ENCODE measurements around the gene AMPD2. TPM values are rescaled to one million over a fixed set of nuclear protein-coding genes. Genes with fewer than 3 reads are reported as not detected.

Gene AMPD2
- total RNA-seq, 3 donors from 2014 or later (not counting 1 experiment from before 2014, with no cell fraction given) = 200 to 271 (median 243) TPM

DNA sequence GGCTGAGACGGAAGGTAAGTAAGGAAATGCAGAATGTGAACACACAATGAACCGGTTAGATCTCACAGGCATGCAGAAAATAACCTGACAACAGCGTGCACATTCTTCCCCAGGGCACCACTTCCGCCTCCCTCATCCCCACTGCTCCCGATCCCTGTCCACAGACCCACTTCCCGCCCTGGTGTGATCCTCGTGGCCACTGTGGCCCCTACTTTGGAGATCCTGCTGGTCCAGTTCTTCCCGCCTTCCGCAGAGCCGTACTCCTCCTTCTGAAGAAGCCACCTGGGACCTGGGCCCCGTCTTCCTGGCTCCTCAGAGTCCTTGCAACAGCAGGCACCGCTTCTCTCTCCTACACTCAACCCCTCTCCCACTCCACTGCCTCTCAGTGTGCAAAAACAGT is 34.9 kb downstream of the AMPD2 start:
- H3K4me1 Mint-ChIP-seq = peaks cover 16 to 27% of the 10 kb centered on the region in 2 donors
- no peak overlapping the region for H3K27ac Mint-ChIP-seq
- Histone ChIP-seq H3K27me3 (ENCODE audit: control insufficient read depth, insufficient read depth, low read length) (no peaks in the 10 kb centered on the region), H3K9me3 (ENCODE audit: control insufficient read depth, insufficient read depth, low read length) (no peaks in the 10 kb centered on the region), H3K36me3 (ENCODE audit: control insufficient read depth, insufficient read depth, low read length) (peaks cover 3% of the 10 kb centered on the region), H3K4me3 (ENCODE audit: low read length) (no peak overlapping the region), H3K4me1 (ENCODE audit: control insufficient read depth, insufficient read depth, low read length) (peaks cover 23% of the 10 kb centered on the region), H3K27ac (ENCODE audit: low read length) (no peak overlapping the region)
- H3K9me3 Mint-ChIP-seq = no peaks in the 10 kb centered on the region
- WGBS (ENCODE audit: insufficient coverage) = 89% methylated on average over 12 of the region's 12 CpGs
- no peaks in the 10 kb centered on the region for H3K36me3 Mint-ChIP-seq
- H3K4me3 Mint-ChIP-seq = no peak overlapping the region
- no peak for ATAC-seq
- intact Hi-C loops (cut with micrococcal nuclease) = no loop called here
- peak in 1 of 2 donors; percentile 1 for DNase-seq
- peaks cover 11 to 25% of the 10 kb centered on the region in 2 donors for H3K27me3 Mint-ChIP-seq (ENCODE audit: low read depth in 2 of 2)
- TF ChIP-seq, protein P1, sequence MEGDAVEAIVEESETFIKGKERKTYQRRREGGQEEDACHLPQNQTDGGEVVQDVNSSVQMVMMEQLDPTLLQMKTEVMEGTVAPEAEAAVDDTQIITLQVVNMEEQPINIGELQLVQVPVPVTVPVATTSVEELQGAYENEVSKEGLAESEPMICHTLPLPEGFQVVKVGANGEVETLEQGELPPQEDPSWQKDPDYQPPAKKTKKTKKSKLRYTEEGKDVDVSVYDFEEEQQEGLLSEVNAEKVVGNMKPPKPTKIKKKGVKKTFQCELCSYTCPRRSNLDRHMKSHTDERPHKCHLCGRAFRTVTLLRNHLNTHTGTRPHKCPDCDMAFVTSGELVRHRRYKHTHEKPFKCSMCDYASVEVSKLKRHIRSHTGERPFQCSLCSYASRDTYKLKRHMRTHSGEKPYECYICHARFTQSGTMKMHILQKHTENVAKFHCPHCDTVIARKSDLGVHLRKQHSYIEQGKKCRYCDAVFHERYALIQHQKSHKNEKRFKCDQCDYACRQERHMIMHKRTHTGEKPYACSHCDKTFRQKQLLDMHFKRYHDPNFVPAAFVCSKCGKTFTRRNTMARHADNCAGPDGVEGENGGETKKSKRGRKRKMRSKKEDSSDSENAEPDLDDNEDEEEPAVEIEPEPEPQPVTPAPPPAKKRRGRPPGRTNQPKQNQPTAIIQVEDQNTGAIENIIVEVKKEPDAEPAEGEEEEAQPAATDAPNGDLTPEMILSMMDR (IDR thresholded peaks at IDR 0.05) = no peak

DNA sequence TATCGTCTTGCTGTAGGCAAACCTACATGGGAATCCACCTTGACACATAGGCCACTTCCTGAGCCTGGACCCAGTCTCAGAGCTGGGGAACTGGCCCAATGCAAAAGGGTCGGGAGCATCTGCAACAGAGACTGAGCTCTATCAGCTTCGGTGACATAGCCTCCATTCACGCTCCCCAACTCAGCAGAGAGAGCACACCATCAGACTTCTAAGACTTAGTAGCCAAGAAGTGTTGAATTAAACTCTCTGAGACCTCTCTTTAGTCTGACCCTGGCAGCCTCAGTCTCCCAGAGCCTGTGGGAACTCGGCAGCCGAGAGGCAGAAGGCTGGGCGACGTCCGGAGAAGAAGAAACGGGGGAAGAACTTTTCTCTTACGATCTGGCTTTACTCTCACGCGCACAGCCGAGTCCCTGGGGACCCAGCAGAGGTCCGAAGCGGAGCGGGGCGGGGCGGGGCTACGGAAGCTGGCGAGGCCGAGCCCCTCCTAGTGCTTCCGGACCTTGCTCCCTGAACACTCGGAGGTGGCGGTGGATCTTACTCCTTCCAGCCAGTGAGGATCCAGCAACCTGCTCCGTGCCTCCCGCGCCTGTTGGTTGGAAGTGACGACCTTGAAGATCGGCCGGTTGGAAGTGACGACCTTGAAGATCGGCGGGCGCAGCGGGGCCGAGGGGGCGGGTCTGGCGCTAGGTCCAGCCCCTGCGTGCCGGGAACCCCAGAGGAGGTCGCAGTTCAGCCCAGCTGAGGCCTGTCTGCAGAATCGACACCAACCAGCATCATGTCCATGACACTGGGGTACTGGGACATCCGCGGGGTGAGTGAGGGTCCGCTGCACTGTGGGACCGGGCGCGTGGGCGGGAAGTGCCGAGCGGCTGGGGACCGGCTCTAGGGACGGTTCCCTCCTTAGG is 36.2 kb downstream of the AMPD2 start, which contains the start of gene GSTM4:
GSTM4 (plus strand) TSS at position 485 of the 905 bp plus-strand sequence; CDS start at position 776, 291 bp downstream.
- H3K4me1 Mint-ChIP-seq = peaks cover 16 to 27% of the 10 kb centered on the region in 2 donors

DNA sequence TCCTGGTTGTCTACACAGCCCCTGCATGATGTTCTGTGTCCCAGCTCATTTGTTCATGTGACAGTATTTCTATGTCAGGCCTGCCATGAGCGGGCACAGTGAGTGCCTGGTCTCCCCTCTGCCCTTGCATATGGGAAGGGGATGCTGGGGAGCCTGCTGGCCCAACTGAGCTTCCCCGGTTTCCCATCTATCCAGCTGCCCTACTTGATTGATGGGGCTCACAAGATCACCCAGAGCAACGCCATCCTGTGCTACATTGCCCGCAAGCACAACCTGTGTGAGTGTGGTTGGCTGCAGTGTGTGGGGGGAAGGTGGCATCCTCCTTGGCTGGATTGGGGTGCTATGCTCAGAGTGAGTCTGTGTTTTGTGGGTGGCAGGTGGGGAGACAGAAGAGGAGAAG is 37.8 kb downstream of the AMPD2 start:
- TF ChIP-seq, protein P1 (IDR thresholded peaks at IDR 0.05) = no peak
- peaks cover 13% of the 10 kb centered on the region for H3K36me3 ChIP-seq (ENCODE audit: control insufficient read depth, insufficient read depth, low read length)
- WGBS (ENCODE audit: insufficient coverage) = 98% methylated on average over 4 of the region's 4 CpGs

More for the DNA sequence above, 36.2 kb downstream of the AMPD2 start, which contains the start of gene GSTM4:
- H3K36me3 ChIP-seq (ENCODE audit: control insufficient read depth, insufficient read depth, low read length) = peaks cover 10% of the 10 kb centered on the region
- WGBS (ENCODE audit: insufficient coverage) = under 1% methylated on average over 54 of the region's 54 CpGs
- H3K4me1 ChIP-seq (ENCODE audit: control insufficient read depth, insufficient read depth, low read length) = peaks cover 23% of the 10 kb centered on the region
- H3K9me3 Mint-ChIP-seq = no peaks in the 10 kb centered on the region
- TF ChIP-seq, protein P1 (IDR thresholded peaks at IDR 0.05) = no peak
- H3K27me3 Mint-ChIP-seq (ENCODE audit: low read depth in 2 of 2) = peaks cover 9 to 17% of the 10 kb centered on the region in 2 donors
- H3K27ac ChIP-seq (ENCODE audit: low read length) = peak within 1 kb of the TSS; percentile 24
- H3K4me3 ChIP-seq (ENCODE audit: low read length) = peak within 1 kb of the TSS; percentile 70
- no peaks in the 10 kb centered on the region for H3K36me3 Mint-ChIP-seq
- peak; percentile 54 to 70 for DNase-seq
- H3K4me3 Mint-ChIP-seq = peak within 1 kb of the TSS; percentile 95
- H3K27me3 ChIP-seq (ENCODE audit: control insufficient read depth, insufficient read depth, low read length) = no peaks in the 10 kb centered on the region
- H3K27ac Mint-ChIP-seq = peak within 1 kb of the TSS; percentile 60 to 88
- intact Hi-C loops (cut with micrococcal nuclease) = no loop called here
- ATAC-seq = peak; percentile 84 to 89 (median 89)
- H3K9me3 ChIP-seq (ENCODE audit: control insufficient read depth, insufficient read depth, low read length) = no peaks in the 10 kb centered on the region

More for the DNA sequence above, 37.8 kb downstream of the AMPD2 start:
- Mint-ChIP-seq H3K36me3 (no peaks in the 10 kb centered on the region), H3K27me3 (ENCODE audit: low read depth in 2 of 2) (peaks cover 2 to 6% of the 10 kb centered on the region in 2 donors), H3K9me3 (no peaks in the 10 kb centered on the region), H3K4me1 (peaks cover 16 to 27% of the 10 kb centered on the region in 2 donors), H3K27ac (no peak overlapping the region), H3K4me3 (peak overlapping the region; percentile 49)
- intact Hi-C loops (cut with micrococcal nuclease) = no loop called here
- Histone ChIP-seq H3K9me3 (ENCODE audit: control insufficient read depth, insufficient read depth, low read length) (no peaks in the 10 kb centered on the region), H3K27me3 (ENCODE audit: control insufficient read depth, insufficient read depth, low read length) (no peaks in the 10 kb centered on the region), H3K27ac (ENCODE audit: low read length) (no peak overlapping the region), H3K4me1 (ENCODE audit: control insufficient read depth, insufficient read depth, low read length) (peaks cover 23% of the 10 kb centered on the region), H3K4me3 (ENCODE audit: low read length) (no peak overlapping the region)
- no peak for DNase-seq
- no peak for ATAC-seq
